K562 (cell line): ENCODE measurements around the gene AGAP1.

Experiments
- ATF2 ChIP-seq: sonication (generic); formaldehyde crosslinking; IDR thresholded peaks from 2 replicates; pipeline ENCODE4 v1.8.1; 2022; ENCODE audit warnings: missing genetic modification reagents
- BRD9 ChIP-seq: fragments of 450-650 bp; IDR thresholded peaks from 2 replicates; pipeline ENCODE4 v1.6.1; 2018; ENCODE audit warnings: low read depth; ENCODE audit not compliant: partially characterized antibody
- CHAMP1 ChIP-seq: fragments of 450-650 bp; IDR thresholded peaks from 2 replicates; pipeline ENCODE4 v1.6.1; 2016; ENCODE audit warnings: mild to moderate bottlenecking
- CTCF ChIP-seq, 3 experiments: IDR thresholded peaks in 2 of 3; conservative IDR thresholded peaks in 1 of 3; 2 replicates each; pipeline ENCODE4 v1.5.1; 2011 to 2012; ENCODE audit warnings: low read length in 3 of 3, mild to moderate bottlenecking in 3 of 3, control low read depth in 2 of 3, improper control_type of control experiment in 1 of 3, inconsistent platforms in 1 of 3, low read depth in 1 of 3, mixed read lengths in 1 of 3, moderate library complexity in 1 of 3; ENCODE audit not compliant: insufficient read depth in 2 of 3
- EZH2 ChIP-seq: IDR thresholded peaks from 2 replicates; pipeline ENCODE4 v1.6.1; 2012; ENCODE audit warnings: low read depth, mild to moderate bottlenecking, inconsistent platforms, low read length, borderline replicate concordance
- FOXA3 ChIP-seq, 2 experiments: fragments of 450-650 bp in 1 of 2; sonication (generic) in 1 of 2; formaldehyde crosslinking; IDR thresholded peaks in 1 of 2; conservative IDR thresholded peaks in 1 of 2; 2 replicates each; pipeline versions ENCODE4 v1.4.0 to v1.8.0; 2020 to 2022; ENCODE audit warnings: mild to moderate bottlenecking in 2 of 2, missing genetic modification reagents in 1 of 2
- FOXP1 ChIP-seq: sonication (generic); formaldehyde crosslinking; IDR thresholded peaks from 2 replicates; pipeline ENCODE4 v1.8.0; 2022; ENCODE audit warnings: mild to moderate bottlenecking, missing genetic modification reagents
- MYC ChIP-seq, 2 experiments: fragments of 250-450 bp in 1 of 2; sonication (Bioruptor Pico) in 1 of 2; IDR thresholded peaks; 2 replicates each; pipeline versions ENCODE4 v1.5.1 to v1.6.1; 2012 to 2021; ENCODE audit warnings: low read depth in 2 of 2, borderline replicate concordance in 1 of 2, improper control_type of control experiment in 1 of 2, low read length in 1 of 2, mild to moderate bottlenecking in 1 of 2, moderate library complexity in 1 of 2
- RBM14 ChIP-seq: fragments of 200-400 bp; formaldehyde crosslinking; IDR thresholded peaks from 2 replicates; pipeline ENCODE4 v1.6.1; 2018; ENCODE audit warnings: low read depth, mild to moderate bottlenecking, low read length, moderate library complexity, borderline replicate concordance; ENCODE audit not compliant: insufficient read depth
- TF ChIP-seq, protein P1 (sequence below): sonication (generic); formaldehyde crosslinking; IDR thresholded peaks from 2 replicates; pipeline ENCODE4 v1.8.0; 2022; ENCODE audit warnings: mild to moderate bottlenecking, missing genetic modification reagents

GRCh38 chr2:235619544-235619943 lies 125.7 kb downstream of the AGAP1 start:
- TF ChIP-seq BRD9: no peak
- TF ChIP-seq, protein P1, sequence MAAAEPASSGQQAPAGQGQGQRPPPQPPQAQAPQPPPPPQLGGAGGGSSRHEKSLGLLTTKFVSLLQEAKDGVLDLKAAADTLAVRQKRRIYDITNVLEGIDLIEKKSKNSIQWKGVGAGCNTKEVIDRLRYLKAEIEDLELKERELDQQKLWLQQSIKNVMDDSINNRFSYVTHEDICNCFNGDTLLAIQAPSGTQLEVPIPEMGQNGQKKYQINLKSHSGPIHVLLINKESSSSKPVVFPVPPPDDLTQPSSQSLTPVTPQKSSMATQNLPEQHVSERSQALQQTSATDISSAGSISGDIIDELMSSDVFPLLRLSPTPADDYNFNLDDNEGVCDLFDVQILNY (CRISPR knock-in tag): no peak
- no peak for TF ChIP-seq ATF2 (CRISPR knock-in tag)
- TF ChIP-seq MYC (IDR thresholded peaks at IDR 0.05; ENCODE audit: low read depth, low read length): no peak
- no peak for TF ChIP-seq MYC (CRISPR knock-in tag; IDR thresholded peaks at IDR 0.05; ENCODE audit: borderline replicate concordance, low read depth)
- no peak for TF ChIP-seq CHAMP1
- TF ChIP-seq RBM14: no peak
- no peak for TF ChIP-seq FOXP1 (CRISPR knock-in tag)
- no peak for TF ChIP-seq FOXA3 (CRISPR knock-in tag; conservative IDR thresholded peaks at IDR 0.05 in 1 of 2, IDR thresholded peaks at IDR 0.05 in 1 of 2)
- no peak for TF ChIP-seq CTCF (IDR thresholded peaks at IDR 0.05 in 2 of 3, conservative IDR thresholded peaks at IDR 0.05 in 1 of 3; ENCODE audit: insufficient read depth in 2 of 3, low read depth in 1 of 3, low read length in 3 of 3)
- no peak for TF ChIP-seq EZH2
